B cell (primary cell): ENCODE measurements around the gene NRL. TPM values are rescaled to one million over a fixed set of nuclear protein-coding genes. Genes with fewer than 3 reads are reported as not detected.

Source experiments
- ATAC-seq: fragments of 200-7000 bp; cut with Tn5 transposase; one replicate; pipeline ENCODE4 v1.10.0; 2021; ENCODE audit warnings: low read depth, mild to moderate bottlenecking, moderate number of reproducible peaks, moderate library complexity
- CTCF ChIA-PET: fragments of 350-600 bp; sonication (Branson Sonifier 250); formaldehyde crosslinking; loops from one replicate; lab custom pipeline; 2021; ENCODE audit warnings: antibody characterized with exemption, inconsistent platforms; lab: Charles Lee
- POLR2A ChIA-PET: fragments of 350-600 bp; sonication (Branson Sonifier 250); formaldehyde crosslinking; loops from one replicate; lab custom pipeline; 2021; ENCODE audit warnings: antibody characterized with exemption; lab: Charles Lee
- DNase-seq: peaks from one replicate; pipeline ENCODE4 v3.0.0; 2013
- H2AFZ ChIP-seq: 2 replicates; pipeline ENCODE4 v1.6.1; 2012; ENCODE audit warnings: mild to moderate bottlenecking, low read depth, low read length; ENCODE audit not compliant: insufficient read depth, poor library complexity, severe bottlenecking
- H3K27ac ChIP-seq, 2 donors: 1 replicate in 1 of 2; 2 replicates in 1 of 2; pipeline ENCODE4 v1.5.1; 2012 to 2013; ENCODE audit warnings: low read length in 2 of 2, mild to moderate bottlenecking in 2 of 2, moderate library complexity in 1 of 2
- H3K27me3 ChIP-seq, 4 experiments: fragments of 200-600 bp in 1 of 4; sonication (generic) in 1 of 4; replicated peaks in 1 of 4; 1 replicate in 2 of 4; 2 replicates in 2 of 4; pipeline versions ENCODE4 v1.6.1 to v1.7.0; 2013 to 2016; ENCODE audit warnings: low read length in 3 of 4, mild to moderate bottlenecking in 2 of 4, mixed read lengths in 1 of 4, moderate library complexity in 1 of 4; ENCODE audit not compliant: insufficient read depth in 4 of 4, control insufficient read depth in 3 of 4; ENCODE audit errors: control extremely low read depth in 1 of 4
- H3K36me3 ChIP-seq, 2 experiments: replicated peaks in 1 of 2; 1 replicate in 1 of 2; 2 replicates in 1 of 2; pipeline versions ENCODE4 v1.6.1 to v1.7.1; 2013; ENCODE audit warnings: low read length in 1 of 2; ENCODE audit not compliant: insufficient read depth in 2 of 2, control insufficient read depth in 1 of 2; ENCODE audit errors: control extremely low read depth in 1 of 2, extremely low read depth in 1 of 2
- H3K4me1 ChIP-seq, 2 donors: fragments of 200-600 bp in 1 of 2; sonication (generic) in 1 of 2; 1 replicate in 1 of 2; 2 replicates in 1 of 2; pipeline versions ENCODE4 v1.5.1 to v1.6.1; 2013 to 2017; ENCODE audit warnings: low read length in 2 of 2; ENCODE audit not compliant: control insufficient read depth in 2 of 2, insufficient read depth in 2 of 2
- H3K4me2 ChIP-seq: replicated peaks from 2 replicates; pipeline ENCODE3; 2012; ENCODE audit warnings: mild to moderate bottlenecking, low read depth, low read length; ENCODE audit not compliant: poor library complexity, severe bottlenecking
- H3K4me3 ChIP-seq, 5 experiments: fragments of 200-600 bp in 1 of 5; sonication (generic) in 1 of 5; 1 replicate in 3 of 5; 2 replicates in 2 of 5; pipeline versions ENCODE4 v1.5.1 to v1.7.0; 2011 to 2016; ENCODE audit warnings: low read length in 4 of 5, mild to moderate bottlenecking in 4 of 5, low read depth in 2 of 5, control low read depth in 1 of 5, moderate library complexity in 1 of 5; ENCODE audit not compliant: insufficient read depth in 1 of 5; ENCODE audit errors: control extremely low read depth in 1 of 5, extremely low read depth in 1 of 5
- H3K79me2 ChIP-seq: fragments of 200-600 bp; sonication (generic); one replicate; pipeline ENCODE4 v1.6.0; 2016; ENCODE audit warnings: low read length; ENCODE audit not compliant: control insufficient read depth, insufficient read depth
- H3K9ac ChIP-seq: fragments of 200-600 bp; sonication (generic); 2 replicates; pipeline ENCODE4 v1.6.1; 2017; ENCODE audit warnings: mild to moderate bottlenecking, low read length, moderate library complexity
- H3K9me3 ChIP-seq, 3 donors: one replicate each; pipeline versions ENCODE4 v1.6.1 to v1.7.1; 2013; ENCODE audit warnings: low read length in 2 of 3; ENCODE audit not compliant: control insufficient read depth in 2 of 3, insufficient read depth in 1 of 3; ENCODE audit errors: control extremely low read depth in 1 of 3
- H4K20me1 ChIP-seq: 2 replicates; pipeline ENCODE4 v1.6.0; 2012; ENCODE audit warnings: mild to moderate bottlenecking, low read length; ENCODE audit not compliant: insufficient read depth, control insufficient read depth, poor library complexity, severe bottlenecking
- H3K27ac Mint-ChIP-seq: one replicate; pipeline ENCODE4 v1.8.0; 2021; ENCODE audit warnings: mixed read lengths
- H3K27me3 Mint-ChIP-seq: one replicate; pipeline ENCODE4 v1.8.0; 2021; ENCODE audit warnings: mixed read lengths
- H3K4me1 Mint-ChIP-seq: one replicate; pipeline ENCODE4 v1.8.0; 2021; ENCODE audit warnings: mixed read lengths
- H3K4me3 Mint-ChIP-seq: one replicate; pipeline ENCODE4 v1.8.0; 2021; ENCODE audit warnings: mixed read lengths
- H3K9me3 Mint-ChIP-seq: one replicate; pipeline ENCODE4 v1.8.0; 2022; ENCODE audit warnings: mixed read lengths; ENCODE audit not compliant: insufficient read depth
- CTCF ChIP-seq: fragments of 200-600 bp; IDR thresholded peaks from one replicate; pipeline ENCODE4 v1.8.0; 2022; ENCODE audit warnings: antibody characterized with exemption, mild to moderate bottlenecking
- EZH2 ChIP-seq: IDR thresholded peaks from 2 replicates; pipeline ENCODE4 v1.6.1; 2012; ENCODE audit warnings: borderline replicate concordance, low read depth, mild to moderate bottlenecking, moderate library complexity, low read length; ENCODE audit not compliant: insufficient read depth, poor library complexity, severe bottlenecking
- WGBS: methylation state at CpG from one replicate; pipeline ENCODE4 v1.1.5; 2013; ENCODE audit warnings: missing lambda C conversion rate; ENCODE audit not compliant: insufficient coverage; 5-methylcytosine and 5-hydroxymethylcytosine counted together
- intact Hi-C: fragments of 100-400 bp; cut with micrococcal nuclease; formaldehyde crosslinking; loops from one replicate; pipeline ENCODE4 v1.10.0; 2022
- polyA plus RNA-seq: library from polyadenylated mRNA; depleted of rRNA; stranded (reverse); fragments of >200 nt; gene quantifications from 2 replicates; pipeline ENCODE4 v1.2.3, GENCODE V29; 2012
- total RNA-seq, 2 donors: library from RNA; stranded (reverse); fragments of 120-200 nt in 1 of 2; gene quantifications; 1 replicate in 1 of 2; 2 replicates in 1 of 2; pipeline versions ENCODE4 v1.2.3 to v1.2.4, GENCODE V29; 2013 to 2022

NRL gene
- total and polyA plus RNA-seq, 2 donors (not counting 1 experiment from before 2014, with no cell fraction given), result 7.0 to 8.8 TPM

- ATAC-seq (no peak), DNase-seq (no peak)
- ChIA-PET POLR2A (interaction anchor here (0.9 kb wide), 1 partner anchor 11 kb away, joined by 3 read pairs; the partner anchor contains the start of gene IRF9), CTCF (interaction anchor here (1.0 to 1.8 kb wide), 4 partner anchors 11 to 41 kb away, joined by 3 to 14 read pairs (median 6); partner anchors contain the start of genes IRF9 and PSME1)
- Histone ChIP-seq H3K9me3 (no peaks in the 10 kb centered on the region), H3K4me2 (no peak overlapping the region), H4K20me1 (peaks cover 45% of the 10 kb centered on the region), H3K79me2 (peaks cover 67% of the 10 kb centered on the region), H3K4me3 (no peak overlapping the region), H3K27me3 (no peaks in the 10 kb centered on the region), H3K9ac (no peak overlapping the region), H3K36me3 (peaks cover 2 to 53% of the 10 kb centered on the region in 2 experiments), H2AFZ (no peak overlapping the region), H3K4me1 (peaks cover 19 to 30% of the 10 kb centered on the region in 2 donors), H3K27ac (no peak overlapping the region)
- no peaks in the 10 kb centered on the region for H3K9me3 Mint-ChIP-seq
- intact Hi-C loops, result no loop called here
- WGBS, result 99% methylated on average over 9 of the region's 9 CpGs
- H3K27ac Mint-ChIP-seq, result no peak overlapping the region
- H3K27me3 Mint-ChIP-seq, result no peaks in the 10 kb centered on the region
- H3K4me1 Mint-ChIP-seq, result peaks cover 41% of the 10 kb centered on the region
- no peak for TF ChIP-seq EZH2
- no peak for TF ChIP-seq CTCF
- peak overlapping the region; percentile 18 for H3K4me3 Mint-ChIP-seq
Measured at GRCh38 chr14:24150061-24150460, 35.3 kb upstream of the NRL start.

- 100% methylated on average over 3 of the region's 3 CpGs for WGBS
- POLR2A ChIA-PET, result interaction anchor here (4.1 kb wide), 1 partner anchor 13 kb away, joined by 43 read pairs; the partner anchor contains the start of gene PSME1
- CTCF ChIA-PET, result interaction anchor here (1.0 to 6.2 kb wide), 7 partner anchors 11 to 68 kb away, joined by 3 to 62 read pairs (median 6); partner anchors contain the start of genes IRF9 and PSME1
Measured at GRCh38 chr14:24149302-24149969, 34.7 kb upstream of the NRL start.

More at GRCh38 chr14:24149302-24149969, 34.7 kb upstream of the NRL start:
- Histone ChIP-seq H4K20me1 (peaks cover 45% of the 10 kb centered on the region), H3K36me3 (peaks cover 2 to 53% of the 10 kb centered on the region in 2 experiments), H3K79me2 (peaks cover 71% of the 10 kb centered on the region), H3K9ac (no peak overlapping the region), H3K4me1 (peaks cover 20 to 33% of the 10 kb centered on the region in 2 donors), H3K4me2 (no peak overlapping the region), H2AFZ (no peak overlapping the region), H3K4me3 (no peak overlapping the region), H3K27me3 (no peaks in the 10 kb centered on the region), H3K27ac (no peak overlapping the region), H3K9me3 (no peaks in the 10 kb centered on the region)
- intact Hi-C loops, result loop anchor here (5.0 to 10.0 kb wide), 3 partner anchors 125 to 1055 kb away; partner anchors contain the start of genes ACIN1, C14orf119, PPP1R3E and RABGGTA
- no peaks in the 10 kb centered on the region for H3K27me3 Mint-ChIP-seq
- peak overlapping the region; percentile 95 for H3K4me3 Mint-ChIP-seq
- DNase-seq (no peak), ATAC-seq (no peak)
- peaks cover 44% of the 10 kb centered on the region for H3K4me1 Mint-ChIP-seq
- no peak overlapping the region for H3K27ac Mint-ChIP-seq
- H3K9me3 Mint-ChIP-seq, result no peaks in the 10 kb centered on the region
- no peak for TF ChIP-seq EZH2
- TF ChIP-seq CTCF, result no peak
